HuH-7 (cell line): ENCODE results near the gene CYBA.

Experiments used
- DNase-seq: peaks from one replicate; pipeline ENCODE4 v3.0.0; 2011; ENCODE audit warnings: low spot score

Gene CYBA

DNA sequence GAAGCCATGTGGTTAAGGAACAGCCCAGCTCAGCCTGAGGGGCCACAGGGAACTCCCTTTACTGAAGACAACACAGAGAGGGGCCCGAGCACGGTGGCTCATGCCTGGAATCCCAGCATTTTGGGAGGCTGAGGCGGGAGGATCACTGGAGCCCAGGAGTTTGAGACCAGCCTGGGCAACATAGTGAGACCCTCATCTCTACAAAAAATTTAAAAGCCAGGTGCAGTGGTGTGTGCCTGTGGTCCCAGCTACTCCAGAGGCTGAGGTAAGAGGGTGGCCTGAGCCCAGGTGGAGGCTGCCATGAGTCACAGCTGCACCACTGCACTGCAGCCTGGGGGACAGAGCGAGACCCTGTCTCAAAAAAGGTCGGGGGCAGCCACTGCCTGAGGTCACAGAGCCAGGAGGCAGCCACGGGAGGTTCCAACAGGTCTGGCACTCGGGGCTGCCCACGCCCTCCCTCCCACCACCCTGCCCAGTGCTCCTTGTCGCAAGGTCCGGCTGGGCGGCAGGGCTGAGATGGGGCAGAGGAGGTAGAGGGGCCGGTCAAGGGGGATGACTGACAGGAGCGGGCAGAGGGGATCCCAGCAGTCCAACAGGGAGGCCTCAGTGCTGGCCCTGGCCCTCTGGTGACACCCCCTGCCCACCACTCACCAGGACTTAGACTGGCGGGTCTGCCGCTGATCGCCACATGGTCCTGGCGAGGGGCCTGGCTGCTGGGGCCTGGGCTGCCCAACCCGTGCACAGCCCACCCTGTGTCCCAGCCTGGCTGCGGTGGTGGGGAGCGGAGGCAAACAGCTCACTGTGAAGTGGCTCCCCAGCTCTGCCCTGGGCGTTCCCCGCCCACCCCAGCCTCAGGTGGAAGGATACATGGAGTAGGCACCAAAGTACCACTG is 3.4 kb downstream of the CYBA start:
- no peak for DNase-seq

DNA sequence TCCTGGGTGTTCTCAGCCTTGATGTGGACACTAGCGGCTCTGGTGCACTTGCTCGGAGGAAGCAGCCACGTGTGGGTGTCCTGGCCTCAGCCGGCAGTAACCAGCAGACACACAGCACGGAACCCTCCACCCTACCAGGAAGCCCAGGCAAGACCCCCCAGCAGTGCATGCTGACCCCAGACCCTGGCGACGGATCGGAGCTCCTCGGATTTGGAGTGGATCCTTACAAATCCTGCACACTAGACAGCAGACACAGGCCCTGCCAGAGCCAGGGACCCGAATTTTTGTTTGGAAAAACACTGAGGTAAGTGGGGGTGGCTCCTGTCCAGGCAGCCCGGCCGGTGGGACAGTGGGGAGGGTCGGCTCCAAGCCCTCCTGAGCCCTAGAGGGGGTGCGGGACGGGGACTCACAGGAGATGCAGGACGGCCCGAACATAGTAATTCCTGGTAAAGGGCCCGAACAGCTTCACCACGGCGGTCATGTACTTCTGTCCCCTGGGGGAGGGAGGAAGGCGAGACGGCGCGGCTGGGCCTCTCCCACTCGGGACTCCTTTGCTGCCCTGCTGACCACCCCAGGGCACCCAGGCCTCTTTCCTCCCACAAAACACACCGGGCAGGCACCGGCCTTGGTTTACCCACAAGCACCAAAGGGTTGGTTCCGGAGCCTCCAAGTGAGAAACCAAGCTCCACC is 4.4 kb downstream of the CYBA start:
- DNase-seq, result no peak

- DNase-seq, result no peak
These were observed 4.9 kb downstream of the CYBA start for GRCh38 chr16:88645941-88646340.

GRCh38 chr16:88645455-88645854 is 5.4 kb downstream of the CYBA start:
- DNase-seq, result no peak

GRCh38 chr16:88643644-88643932 is 7.3 kb downstream of the CYBA start:
- no peak for DNase-seq

- DNase-seq, result no peak
These were observed 7.8 kb downstream of the CYBA start for GRCh38 chr16:88642881-88643643.

GRCh38 chr16:88640498-88641247 is 10.2 kb downstream of the CYBA start:
- DNase-seq, result no peak

GRCh38 chr16:88640039-88640495 is 10.8 kb downstream of the CYBA start:
- DNase-seq, result no peak

GRCh38 chr16:88639231-88640038 is 11.4 kb downstream of the CYBA start:
- peak; percentile 45 for DNase-seq

DNA sequence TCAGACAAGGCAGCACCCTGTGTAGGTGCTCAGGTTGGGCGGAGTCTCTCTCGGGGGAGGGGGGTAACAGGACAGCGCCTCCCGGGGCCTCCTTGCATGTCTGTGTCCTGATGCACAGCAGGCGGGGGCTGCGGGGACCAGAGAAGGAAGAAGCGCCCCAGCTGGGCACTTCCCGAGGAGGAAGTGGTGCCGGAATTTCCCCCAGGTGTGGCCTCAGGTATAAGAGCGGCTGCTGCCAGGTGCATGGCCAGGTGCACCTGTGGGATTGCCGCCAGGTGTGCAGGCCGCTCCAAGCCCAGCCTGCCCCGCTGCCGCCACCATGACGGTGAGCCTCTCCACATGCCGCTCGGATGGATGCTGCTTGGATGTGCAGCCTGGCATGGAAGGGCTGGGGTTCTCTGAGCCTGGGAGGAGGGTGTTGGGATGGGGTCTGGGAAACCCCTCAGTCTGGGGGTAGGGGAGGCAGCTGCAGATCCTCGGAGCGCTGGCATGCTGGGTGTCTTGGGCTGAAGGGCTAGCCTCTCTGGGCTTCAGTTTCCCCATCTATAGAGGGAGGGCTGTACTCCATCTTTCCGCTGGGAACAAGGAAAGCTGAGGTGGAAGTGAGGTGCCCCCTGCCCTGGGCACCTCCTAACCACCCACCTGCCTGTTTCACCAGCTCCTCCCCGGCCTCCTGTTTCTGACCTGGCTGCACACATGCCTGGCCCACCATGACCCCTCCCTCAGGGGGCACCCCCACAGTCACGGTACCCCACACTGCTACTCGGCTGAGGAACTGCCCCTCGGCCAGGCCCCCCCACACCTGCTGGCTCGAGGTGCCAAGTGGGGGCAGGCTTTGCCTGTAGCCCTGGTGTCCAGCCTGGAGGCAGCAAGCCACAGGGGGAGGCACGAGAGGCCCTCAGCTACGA is 12.3 kb downstream of the CYBA start, which contains the start of gene IL17C:
Gene IL17C, plus strand, starts transcription at position 250 of the 908 bp plus-strand sequence. Its CDS starts 70 bp downstream, at position 320.
- no peak for DNase-seq

DNA sequence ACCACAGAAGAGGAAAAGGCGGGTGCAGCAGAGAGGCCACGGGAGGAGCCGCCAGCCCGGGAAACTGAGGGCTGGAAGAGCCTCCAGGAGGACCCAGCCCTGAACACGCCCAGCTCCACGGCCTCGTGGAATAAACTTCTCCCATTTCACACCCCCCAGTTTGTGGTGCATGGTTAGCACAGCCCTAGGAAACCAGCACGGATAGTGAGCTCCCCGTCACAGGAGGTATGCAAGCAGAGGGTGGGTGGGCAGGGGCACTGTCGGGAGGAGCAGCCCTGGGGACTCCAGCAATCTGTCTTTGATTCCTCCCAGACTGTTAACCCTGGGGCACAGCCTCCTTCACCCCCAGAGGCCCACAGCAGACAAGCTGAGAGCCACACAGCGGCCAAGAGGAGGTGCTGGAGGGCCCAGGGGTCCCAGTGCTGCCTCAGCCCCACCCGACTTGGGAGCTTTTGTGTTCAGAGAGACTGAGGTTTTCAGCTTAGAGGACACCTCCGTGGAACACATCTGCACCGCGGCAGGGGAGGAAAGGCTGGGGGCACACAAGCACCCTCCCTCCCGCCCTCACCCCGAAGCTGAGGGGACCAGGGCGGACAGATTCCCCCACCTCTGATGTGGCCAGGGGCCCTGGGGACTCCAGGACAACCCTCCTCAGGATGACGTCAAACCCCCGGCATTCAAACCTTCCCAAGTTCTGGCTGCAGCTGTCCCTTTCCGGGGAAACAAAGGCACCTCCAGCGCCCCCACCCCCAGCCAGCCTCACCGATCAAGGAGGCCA is 14.2 kb downstream of the CYBA start:
- DNase-seq, result no peak

DNA sequence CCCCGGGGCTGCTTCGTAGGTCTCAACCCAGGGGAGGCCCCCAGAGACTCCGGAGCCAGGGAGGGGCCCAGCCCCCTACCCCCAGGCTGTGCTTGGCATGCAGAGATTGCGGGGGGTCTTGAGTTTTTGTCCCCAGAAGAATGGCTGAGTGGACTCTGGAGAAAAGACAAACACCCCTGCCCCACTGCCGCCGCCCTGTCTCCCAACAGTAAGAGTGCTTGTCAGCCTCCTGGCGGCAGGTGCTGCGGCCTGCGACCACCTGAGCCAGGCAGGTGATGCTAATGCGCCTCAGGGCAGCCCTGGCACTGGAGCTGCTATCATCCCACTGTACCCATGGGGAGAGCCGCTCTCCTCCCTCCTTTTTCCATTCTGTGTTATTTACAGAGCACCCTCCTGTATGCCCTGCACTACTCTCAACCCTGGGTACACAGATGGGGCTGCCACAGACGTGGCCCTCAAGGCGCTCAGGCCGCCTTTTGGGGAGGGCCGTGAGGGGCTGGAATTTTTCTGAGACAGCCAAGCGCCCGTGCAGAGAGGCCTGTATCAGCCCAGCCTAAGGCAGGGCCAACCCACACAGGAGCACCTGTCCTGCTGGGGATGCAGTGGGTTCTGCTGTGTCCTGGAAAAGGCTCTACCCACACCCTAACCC is 15.1 kb downstream of the CYBA start:
- DNase-seq, result no peak

- no peak for DNase-seq
These were observed 15.7 kb downstream of the CYBA start for GRCh38 chr16:88634994-88635670.

GRCh38 chr16:88634141-88634993 is 16.5 kb downstream of the CYBA start:
- DNase-seq, result no peak

GRCh38 chr16:88633684-88634140 is 17.1 kb downstream of the CYBA start:
- DNase-seq, result peak; percentile 90

DNA sequence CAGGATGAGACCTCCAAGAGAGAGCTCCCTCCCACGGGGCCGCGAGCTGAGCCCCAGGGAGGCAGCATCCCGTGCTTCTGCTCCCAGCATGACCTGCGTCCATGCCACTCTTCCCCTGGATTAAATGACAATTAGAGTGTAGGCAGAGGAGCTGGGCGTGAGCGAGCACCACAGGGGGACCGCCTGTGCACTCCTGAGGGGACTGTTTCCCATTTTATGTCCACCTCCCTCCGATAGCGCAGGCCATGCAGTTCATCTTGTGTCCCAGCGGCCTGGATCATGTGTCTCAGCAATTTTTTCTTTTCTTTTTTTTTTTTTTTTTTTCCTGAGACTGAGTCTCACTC is 18.3 kb downstream of the CYBA start:
- no peak for DNase-seq
